ENCODE data around the gene CFAP74.

The CFAP74 gene

GRCh38 chr1:2003541-2004131, at the start of gene CFAP74:
Gene CFAP74, minus strand, starts transcription at chr1:2003786. Its CDS starts 12,830 bp downstream, at chr1:1990956.
- DNase-seq = no peak

- no peak for DNase-seq
Observed at GRCh38 chr1:2053217-2053616, 49.6 kb upstream of the CFAP74 start.

- DNase-seq = no peak
Observed at GRCh38 chr1:2052756-2053155, 49.2 kb upstream of the CFAP74 start.

- DNase-seq = no peak
Observed at GRCh38 chr1:2052054-2052679, 48.6 kb upstream of the CFAP74 start.

- no peak for DNase-seq
Observed at GRCh38 chr1:2050793-2051682, 47.5 kb upstream of the CFAP74 start.

- no peak for DNase-seq
Observed at GRCh38 chr1:2050461-2050792, 46.8 kb upstream of the CFAP74 start.

GRCh38 chr1:2049718-2050431, 46.3 kb upstream of the CFAP74 start, which contains the start of gene PRKCZ:
Gene PRKCZ, plus strand, starts transcription at chr1:2050411. Its CDS starts 220 bp downstream, at chr1:2050631.
- DNase-seq = peak; percentile 93

- DNase-seq = peak; percentile 13
Observed at GRCh38 chr1:2049225-2049717, 45.7 kb upstream of the CFAP74 start.

- DNase-seq = no peak
Observed at GRCh38 chr1:2047749-2048729, 44.5 kb upstream of the CFAP74 start.

GRCh38 chr1:2046953-2047748, 43.6 kb upstream of the CFAP74 start:
- DNase-seq = no peak

- peak; percentile 28 for DNase-seq
Observed at GRCh38 chr1:2046174-2046917, 42.8 kb upstream of the CFAP74 start.

- no peak for DNase-seq
Observed at GRCh38 chr1:2045468-2046173, 42.0 kb upstream of the CFAP74 start.

- peak; percentile 69 for DNase-seq
Observed at GRCh38 chr1:2044510-2045319, 41.1 kb upstream of the CFAP74 start.

- no peak for DNase-seq
Observed at GRCh38 chr1:2043886-2044285, 40.3 kb upstream of the CFAP74 start.

GRCh38 chr1:2042830-2043773, 39.5 kb upstream of the CFAP74 start:
- no peak for DNase-seq

GRCh38 chr1:2041887-2042286, 38.3 kb upstream of the CFAP74 start:
- DNase-seq = no peak

GRCh38 chr1:2041305-2041704, 37.7 kb upstream of the CFAP74 start:
- DNase-seq = no peak

All from CD4-positive, alpha-beta T cell treated with Interferon gamma for 1 hour (primary cell).